ENCODE results near the gene PPP6R3.

The PPP6R3 gene

GRCh38 chr11:68663482-68664010 lies 203.0 kb downstream of the PPP6R3 start:
- Mint-ChIP-seq H3K4me1 (no peaks in the 10 kb centered on the region), H3K27me3 (peaks cover 67% of the 10 kb centered on the region), H3K4me3 (no peak overlapping the region), H3K27ac (no peak overlapping the region), H3K36me3 (no peaks in the 10 kb centered on the region), H3K9me3 (peaks cover 2% of the 10 kb centered on the region)
- no peak for ATAC-seq

GRCh38 chr11:68664141-68664540 lies 203.6 kb downstream of the PPP6R3 start:
- no peak for ATAC-seq
- no peaks in the 10 kb centered on the region for H3K36me3 Mint-ChIP-seq
- H3K27me3 Mint-ChIP-seq = peaks cover 61% of the 10 kb centered on the region
- H3K9me3 Mint-ChIP-seq = peaks cover 2% of the 10 kb centered on the region
- no peak overlapping the region for H3K27ac Mint-ChIP-seq
- H3K4me1 Mint-ChIP-seq = no peaks in the 10 kb centered on the region
- H3K4me3 Mint-ChIP-seq = no peak overlapping the region

- H3K36me3 Mint-ChIP-seq = no peaks in the 10 kb centered on the region
Observed at GRCh38 chr11:68664906-68665305, 204.4 kb downstream of the PPP6R3 start.

More at GRCh38 chr11:68664906-68665305, 204.4 kb downstream of the PPP6R3 start:
- Mint-ChIP-seq H3K9me3 (peaks cover 2% of the 10 kb centered on the region), H3K27ac (no peak overlapping the region), H3K4me1 (no peaks in the 10 kb centered on the region), H3K27me3 (peaks cover 54% of the 10 kb centered on the region), H3K4me3 (no peak overlapping the region)
- no peak for ATAC-seq
